Sigmoid colon (tissue), 7 donors: Measurements from ENCODE around the gene MYRIP. TPM values are rescaled to one million over a fixed set of nuclear protein-coding genes. Genes with fewer than 3 reads are reported as not detected.

Experiments used
- DNase-seq: peaks from one replicate; pipeline ENCODE4 v3.0.0-alpha.2; 2019
- H3K27ac ChIP-seq, 4 donors: fragments of 200-600 bp; sonication (generic); one replicate each; pipeline ENCODE4 v1.5.1; 2016 to 2019; ENCODE audit warnings: mild to moderate bottlenecking in 1 of 4
- H3K27me3 ChIP-seq, 3 donors: fragments of 200-600 bp; sonication (generic); one replicate each; pipeline ENCODE4 v1.5.1; 2019; ENCODE audit warnings: mild to moderate bottlenecking in 1 of 3
- H3K36me3 ChIP-seq, 4 donors: fragments of 200-600 bp; sonication (generic); one replicate each; pipeline ENCODE4 v1.5.1; 2016 to 2019
- H3K4me1 ChIP-seq, 4 donors: fragments of 200-600 bp; sonication (generic); one replicate each; pipeline ENCODE4 v1.5.1; 2017 to 2019
- H3K4me3 ChIP-seq, 4 donors: fragments of 200-600 bp; sonication (generic); one replicate each; pipeline ENCODE4 v1.5.1; 2017 to 2019; ENCODE audit warnings: mild to moderate bottlenecking in 2 of 4, moderate library complexity in 1 of 4
- H3K9me3 ChIP-seq, 4 donors: fragments of 200-600 bp in 3 of 4; sonication (generic) in 3 of 4; one replicate each; pipeline versions ENCODE4 v1.5.1 to v1.6.1; 2013 to 2019
- CTCF ChIP-seq, 4 experiments: fragments of 450-650 bp in 3 of 4; fragments of 200-600 bp in 1 of 4; IDR thresholded peaks; one replicate each; pipeline ENCODE4 v1.5.1; 2016 to 2019; ENCODE audit warnings: antibody characterized with exemption in 4 of 4, mild to moderate bottlenecking in 3 of 4, moderate library complexity in 2 of 4
- EP300 ChIP-seq, 4 donors: sonication (generic); formaldehyde crosslinking; IDR thresholded peaks; one replicate each; pipeline ENCODE4 v1.6.1; 2017; ENCODE audit warnings: antibody characterized with exemption in 4 of 4
- POLR2A ChIP-seq, 2 donors: fragments of 450-650 bp; IDR thresholded peaks; one replicate each; pipeline ENCODE4 v1.6.1; 2016; ENCODE audit warnings: antibody characterized with exemption in 2 of 2, mild to moderate bottlenecking in 2 of 2, moderate library complexity in 2 of 2
- POLR2AphosphoS5 ChIP-seq, 4 donors: sonication (generic); formaldehyde crosslinking; IDR thresholded peaks; one replicate each; pipeline ENCODE4 v1.6.1; 2017; ENCODE audit warnings: antibody characterized with exemption in 4 of 4
- WGBS, 2 donors: extraction: QIAGEN DNeasy Blood & Tissue Kit; methylation state at CpG; one replicate each; pipeline ENCODE4 v1.1.7; 2013; 5-methylcytosine and 5-hydroxymethylcytosine counted together
- intact Hi-C: fragments of 100-400 bp; cut with DNase I; formaldehyde crosslinking; loops from one replicate; pipeline ENCODE4 v1.15.1; 2023
- polyA plus RNA-seq, 3 donors: library from polyadenylated mRNA; stranded (reverse); fragments of 200-250 nt; gene quantifications; one replicate each; pipeline ENCODE4 v1.2.3, GENCODE V29; 2013
- total RNA-seq, 4 donors: library from RNA; depleted of rRNA; stranded (reverse); fragments of >200 nt; gene quantifications; one replicate each; pipeline ENCODE4 v1.1.0, GENCODE V29; 2016
- donor health status: healthy with polysubstance abuse.
- donor health status: Bipolar disorder and iron deficiency.
- donor health status: healthy.

The MYRIP gene
- total and polyA plus RNA-seq, 7 donors = 2.2 to 5.5 (median 4.2) TPM

- H3K9me3 ChIP-seq = no peaks in the 10 kb centered on the region
- 51 to 66% methylated on average over 2 of the region's 2 CpGs for WGBS, 2 donors
- no peaks in the 10 kb centered on the region for H3K4me1 ChIP-seq
- H3K4me3 ChIP-seq = no peak overlapping the region
- TF ChIP-seq EP300 (IDR thresholded peaks at IDR 0.05) = no peak
- no peak for TF ChIP-seq POLR2A (IDR thresholded peaks at IDR 0.05)
- TF ChIP-seq POLR2AphosphoS5 (IDR thresholded peaks at IDR 0.05) = no peak
- no peak for TF ChIP-seq CTCF (IDR thresholded peaks at IDR 0.05)
- DNase-seq = no peak
- H3K27me3 ChIP-seq = no peaks in the 10 kb centered on the region
- H3K36me3 ChIP-seq = no peaks in the 10 kb centered on the region
- intact Hi-C loops = no loop called here
- no peak overlapping the region for H3K27ac ChIP-seq
Measured at GRCh38 chr3:39970982-39971381, 161.6 kb downstream of the MYRIP start.

GRCh38 chr3:39971559-39972031 is 162.2 kb downstream of the MYRIP start:
- H3K36me3 ChIP-seq = no peaks in the 10 kb centered on the region
- no peaks in the 10 kb centered on the region for H3K9me3 ChIP-seq
- H3K27me3 ChIP-seq = no peaks in the 10 kb centered on the region
- DNase-seq = no peak
- no peaks in the 10 kb centered on the region for H3K4me1 ChIP-seq
- TF ChIP-seq CTCF (IDR thresholded peaks at IDR 0.05) (no peak), POLR2AphosphoS5 (IDR thresholded peaks at IDR 0.05) (no peak), EP300 (IDR thresholded peaks at IDR 0.05) (no peak), POLR2A (IDR thresholded peaks at IDR 0.05) (no peak)
- WGBS, 2 donors = 45 to 61% methylated on average over 3 of the region's 3 CpGs
- no peak overlapping the region for H3K4me3 ChIP-seq
- H3K27ac ChIP-seq = no peak overlapping the region
- intact Hi-C loops = no loop called here

DNA sequence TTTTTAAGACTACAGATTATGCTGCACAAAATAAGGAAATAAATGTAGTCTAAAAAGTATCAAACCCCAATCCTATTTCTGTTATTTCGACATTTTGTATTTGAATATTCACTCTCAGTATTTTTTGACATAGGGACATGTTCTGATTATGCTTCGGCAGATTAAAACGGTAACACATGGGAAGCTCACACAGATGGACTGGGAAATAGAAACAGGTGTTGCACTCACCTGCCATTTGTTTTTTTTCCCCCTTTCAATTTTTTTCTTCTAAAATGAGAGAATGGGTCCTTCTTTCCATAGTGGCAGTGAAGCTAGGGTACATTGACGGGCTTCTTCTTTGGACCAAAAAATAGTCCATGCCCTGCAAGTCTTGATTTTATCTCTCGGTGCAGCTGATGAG is 163.1 kb downstream of the MYRIP start:
- intact Hi-C loops = no loop called here
- WGBS, 2 donors = 81 to 94% methylated on average over 5 of the region's 5 CpGs
- H3K27me3 ChIP-seq = no peaks in the 10 kb centered on the region
- no peak overlapping the region for H3K27ac ChIP-seq
- no peaks in the 10 kb centered on the region for H3K9me3 ChIP-seq
- DNase-seq = no peak
- H3K4me1 ChIP-seq = no peaks in the 10 kb centered on the region
- TF ChIP-seq CTCF (IDR thresholded peaks at IDR 0.05) (no peak), POLR2A (IDR thresholded peaks at IDR 0.05) (no peak)
- no peaks in the 10 kb centered on the region for H3K36me3 ChIP-seq
- no peak overlapping the region for H3K4me3 ChIP-seq

GRCh38 chr3:39977058-39977794 is 167.8 kb downstream of the MYRIP start:
- intact Hi-C loops = no loop called here
- Histone ChIP-seq H3K36me3 (no peaks in the 10 kb centered on the region), H3K27ac (no peak overlapping the region), H3K9me3 (no peaks in the 10 kb centered on the region), H3K4me1 (no peaks in the 10 kb centered on the region), H3K27me3 (no peaks in the 10 kb centered on the region), H3K4me3 (no peak overlapping the region)
- no peak for DNase-seq
- TF ChIP-seq EP300 (IDR thresholded peaks at IDR 0.05) (no peak), CTCF (IDR thresholded peaks at IDR 0.05) (no peak), POLR2A (IDR thresholded peaks at IDR 0.05) (no peak), POLR2AphosphoS5 (IDR thresholded peaks at IDR 0.05) (no peak)
- 74 to 85% methylated on average over 6 of the region's 6 CpGs for WGBS, 2 donors

- no peaks in the 10 kb centered on the region for H3K27me3 ChIP-seq
- no peak for DNase-seq
- no peaks in the 10 kb centered on the region for H3K4me1 ChIP-seq
- no peak overlapping the region for H3K27ac ChIP-seq
- H3K9me3 ChIP-seq = no peaks in the 10 kb centered on the region
- intact Hi-C loops = loop anchor here (2.0 kb wide), 1 partner anchor 16 kb away; no protein-coding TSS in a partner anchor
- no peak for TF ChIP-seq EP300 (IDR thresholded peaks at IDR 0.05)
- TF ChIP-seq CTCF (IDR thresholded peaks at IDR 0.05) = no peak
- no peak for TF ChIP-seq POLR2AphosphoS5 (IDR thresholded peaks at IDR 0.05)
- TF ChIP-seq POLR2A (IDR thresholded peaks at IDR 0.05) = no peak
- WGBS, 2 donors = 55 to 72% methylated on average over 3 of the region's 3 CpGs
- no peak overlapping the region for H3K4me3 ChIP-seq
- no peaks in the 10 kb centered on the region for H3K36me3 ChIP-seq
Measured at GRCh38 chr3:39978308-39978707, 168.9 kb downstream of the MYRIP start.
